ENCODE data around the gene HOXB5.
A peak's percentile ranks its signal among the peaks of the same experiment; 100 is the strongest.

Gene HOXB5

GRCh38 chr17:48575066-48575582 lies 18.5 kb downstream of the HOXB5 start:
- Mint-ChIP-seq H3K27me3 (peaks cover 15% of the 10 kb centered on the region), H3K27ac (no peak overlapping the region), H3K9me3 (ENCODE audit: low read depth) (no peaks in the 10 kb centered on the region), H3K4me3 (no peak overlapping the region), H3K4me1 (ENCODE audit: low read depth) (peaks cover 29% of the 10 kb centered on the region), H3K36me3 (no peaks in the 10 kb centered on the region)

GRCh38 chr17:48574505-48575065 lies 19.0 kb downstream of the HOXB5 start:
- peaks cover 12% of the 10 kb centered on the region for H3K27me3 Mint-ChIP-seq
- no peak overlapping the region for H3K27ac Mint-ChIP-seq
- H3K4me3 Mint-ChIP-seq, result no peak overlapping the region

GRCh38 chr17:48571826-48572417 lies 21.7 kb downstream of the HOXB5 start:
- Mint-ChIP-seq H3K27me3 (peaks cover 9% of the 10 kb centered on the region), H3K9me3 (ENCODE audit: low read depth) (no peaks in the 10 kb centered on the region), H3K27ac (no peak overlapping the region), H3K4me3 (no peak overlapping the region), H3K4me1 (ENCODE audit: low read depth) (peaks cover 11% of the 10 kb centered on the region), H3K36me3 (no peaks in the 10 kb centered on the region)

More at GRCh38 chr17:48574505-48575065, 19.0 kb downstream of the HOXB5 start:
- Mint-ChIP-seq H3K4me1 (ENCODE audit: low read depth) (peaks cover 26% of the 10 kb centered on the region), H3K9me3 (ENCODE audit: low read depth) (no peaks in the 10 kb centered on the region), H3K36me3 (no peaks in the 10 kb centered on the region)

- Mint-ChIP-seq H3K36me3 (no peaks in the 10 kb centered on the region), H3K27me3 (peaks cover 9% of the 10 kb centered on the region), H3K4me3 (no peak overlapping the region), H3K9me3 (ENCODE audit: low read depth) (no peaks in the 10 kb centered on the region), H3K4me1 (ENCODE audit: low read depth) (peaks cover 8% of the 10 kb centered on the region), H3K27ac (no peak overlapping the region)
These were observed 22.4 kb downstream of the HOXB5 start for GRCh38 chr17:48571024-48571818.

GRCh38 chr17:48570325-48571023 lies 23.1 kb downstream of the HOXB5 start:
- no peaks in the 10 kb centered on the region for H3K9me3 Mint-ChIP-seq (ENCODE audit: low read depth)
- no peak overlapping the region for H3K27ac Mint-ChIP-seq

GRCh38 chr17:48569674-48570324 lies 23.8 kb downstream of the HOXB5 start:
- Mint-ChIP-seq H3K4me3 (no peak overlapping the region), H3K27ac (no peak overlapping the region), H3K27me3 (peaks cover 9% of the 10 kb centered on the region), H3K36me3 (no peaks in the 10 kb centered on the region), H3K4me1 (ENCODE audit: low read depth) (peaks cover 5% of the 10 kb centered on the region), H3K9me3 (ENCODE audit: low read depth) (no peaks in the 10 kb centered on the region)

More at GRCh38 chr17:48570325-48571023, 23.1 kb downstream of the HOXB5 start:
- H3K27me3 Mint-ChIP-seq, result peaks cover 9% of the 10 kb centered on the region
- peaks cover 5% of the 10 kb centered on the region for H3K4me1 Mint-ChIP-seq (ENCODE audit: low read depth)
- no peak overlapping the region for H3K4me3 Mint-ChIP-seq
- H3K36me3 Mint-ChIP-seq, result no peaks in the 10 kb centered on the region

- Mint-ChIP-seq H3K9me3 (ENCODE audit: low read depth) (no peaks in the 10 kb centered on the region), H3K4me3 (no peak overlapping the region), H3K27me3 (peaks cover 8% of the 10 kb centered on the region), H3K36me3 (no peaks in the 10 kb centered on the region), H3K4me1 (ENCODE audit: low read depth) (peaks cover 5% of the 10 kb centered on the region), H3K27ac (no peak overlapping the region)
These were observed 24.4 kb downstream of the HOXB5 start for GRCh38 chr17:48569240-48569582.

- Mint-ChIP-seq H3K27ac (no peak overlapping the region), H3K9me3 (ENCODE audit: low read depth) (no peaks in the 10 kb centered on the region), H3K27me3 (peaks cover 9% of the 10 kb centered on the region), H3K4me1 (ENCODE audit: low read depth) (peaks cover 7% of the 10 kb centered on the region), H3K4me3 (peak overlapping the region; percentile 44), H3K36me3 (no peaks in the 10 kb centered on the region)
These were observed 24.9 kb downstream of the HOXB5 start for GRCh38 chr17:48568499-48569239.

GRCh38 chr17:48567646-48568354 lies 25.8 kb downstream of the HOXB5 start:
- Mint-ChIP-seq H3K27ac (no peak overlapping the region), H3K4me3 (no peak overlapping the region), H3K36me3 (no peaks in the 10 kb centered on the region), H3K27me3 (peaks cover 9% of the 10 kb centered on the region), H3K4me1 (ENCODE audit: low read depth) (peaks cover 8% of the 10 kb centered on the region), H3K9me3 (ENCODE audit: low read depth) (no peaks in the 10 kb centered on the region)

- H3K36me3 Mint-ChIP-seq, result no peaks in the 10 kb centered on the region
- H3K4me3 Mint-ChIP-seq, result no peak overlapping the region
- H3K9me3 Mint-ChIP-seq (ENCODE audit: low read depth), result no peaks in the 10 kb centered on the region
- H3K4me1 Mint-ChIP-seq (ENCODE audit: low read depth), result peaks cover 8% of the 10 kb centered on the region
- peaks cover 13% of the 10 kb centered on the region for H3K27me3 Mint-ChIP-seq
- H3K27ac Mint-ChIP-seq, result no peak overlapping the region
These were observed 26.4 kb downstream of the HOXB5 start for GRCh38 chr17:48567209-48567608.

GRCh38 chr17:48566717-48567116 lies 26.9 kb downstream of the HOXB5 start:
- H3K36me3 Mint-ChIP-seq, result no peaks in the 10 kb centered on the region
- peaks cover 9% of the 10 kb centered on the region for H3K4me1 Mint-ChIP-seq (ENCODE audit: low read depth)
- H3K27me3 Mint-ChIP-seq, result peaks cover 13% of the 10 kb centered on the region
- H3K9me3 Mint-ChIP-seq (ENCODE audit: low read depth), result no peaks in the 10 kb centered on the region
- H3K4me3 Mint-ChIP-seq, result no peak overlapping the region
- H3K27ac Mint-ChIP-seq, result no peak overlapping the region

- peaks cover 13% of the 10 kb centered on the region for H3K27me3 Mint-ChIP-seq
- no peaks in the 10 kb centered on the region for H3K9me3 Mint-ChIP-seq (ENCODE audit: low read depth)
- no peak overlapping the region for H3K27ac Mint-ChIP-seq
- H3K4me1 Mint-ChIP-seq (ENCODE audit: low read depth), result peaks cover 10% of the 10 kb centered on the region
- no peak overlapping the region for H3K4me3 Mint-ChIP-seq
- no peaks in the 10 kb centered on the region for H3K36me3 Mint-ChIP-seq
These were observed 27.5 kb downstream of the HOXB5 start for GRCh38 chr17:48565925-48566710.

GRCh38 chr17:48565022-48565554 lies 28.5 kb downstream of the HOXB5 start:
- Mint-ChIP-seq H3K4me1 (ENCODE audit: low read depth) (peaks cover 10% of the 10 kb centered on the region), H3K4me3 (peak overlapping the region; percentile 64), H3K9me3 (ENCODE audit: low read depth) (no peaks in the 10 kb centered on the region), H3K27ac (no peak overlapping the region), H3K27me3 (peaks cover 13% of the 10 kb centered on the region), H3K36me3 (no peaks in the 10 kb centered on the region)
